RWPE2 (cell line): ENCODE measurements around the gene S100A4.
"Not testable (repeated sequence)": the region's sequence is repeated elsewhere in the genome, so short reads cannot be mapped to it uniquely, and the experiment has no call there.

Experiments used
- ATAC-seq: fragments of 200-7000 bp; cut with Tn5 transposase; 3 replicates; pipeline ENCODE4 v1.9.1; 2021; ENCODE audit warnings: low read depth
- DNase-seq: peaks from one replicate; pipeline ENCODE4 v3.0.0-alpha.2; 2020; ENCODE audit warnings: low spot score
- H3K27ac ChIP-seq: fragments of 450-650 bp; 2 replicates; pipeline ENCODE4 v1.5.1; 2017; ENCODE audit warnings: mild to moderate bottlenecking; ENCODE audit not compliant: poor library complexity, severe bottlenecking
- H3K27me3 ChIP-seq: fragments of 250-450 bp; sonication (Bioruptor Pico); 2 replicates; pipeline ENCODE4 v1.5.1; 2021; ENCODE audit warnings: mild to moderate bottlenecking, moderate library complexity; ENCODE audit not compliant: insufficient read depth, poor library complexity, severe bottlenecking
- H3K36me3 ChIP-seq: fragments of 250-450 bp; sonication (Bioruptor Pico); 2 replicates; pipeline ENCODE4 v1.5.1; 2020; ENCODE audit warnings: low read depth, mild to moderate bottlenecking, moderate library complexity
- H3K4me1 ChIP-seq: fragments of 250-450 bp; sonication (Bioruptor Pico); 2 replicates; pipeline ENCODE4 v1.5.1; 2021; ENCODE audit warnings: mild to moderate bottlenecking, moderate library complexity; ENCODE audit not compliant: insufficient read depth, poor library complexity, severe bottlenecking
- H3K4me3 ChIP-seq: fragments of 250-450 bp; sonication (Bioruptor Pico); 2 replicates; pipeline ENCODE4 v1.5.1; 2021; ENCODE audit warnings: mild to moderate bottlenecking, moderate library complexity; ENCODE audit not compliant: severe bottlenecking
- H3K9me3 ChIP-seq: fragments of 250-450 bp; sonication (Bioruptor Pico); 2 replicates; pipeline ENCODE4 v1.5.1; 2021; ENCODE audit warnings: mild to moderate bottlenecking, moderate library complexity; ENCODE audit not compliant: severe bottlenecking
- CTCF ChIP-seq: fragments of 450-650 bp; IDR thresholded peaks from one replicate; pipeline ENCODE4 v1.5.1; 2017; ENCODE audit warnings: mild to moderate bottlenecking, moderate library complexity; ENCODE audit not compliant: poor library complexity, severe bottlenecking

S100A4 gene

GRCh38 chr1:153545067-153546055 is at the start of gene S100A4:
Gene S100A4 (minus strand): TSS chr1:153545806. CDS start chr1:153544794, 1,012 bp downstream.
- Histone ChIP-seq H3K36me3 (peaks cover 19% of the 10 kb centered on the region; the same call in 1 of the 2 replicates), H3K27ac (peak within 1 kb of the TSS; percentile 71), H3K4me3 (no peak within 1 kb of the TSS), H3K9me3 (no peaks in the 10 kb centered on the region), H3K27me3 (no peaks in the 10 kb centered on the region), H3K4me1 (peaks cover 28% of the 10 kb centered on the region)
- no peak for TF ChIP-seq CTCF
- ATAC-seq, result peak; percentile 70
- DNase-seq, result peak; percentile 92

DNA sequence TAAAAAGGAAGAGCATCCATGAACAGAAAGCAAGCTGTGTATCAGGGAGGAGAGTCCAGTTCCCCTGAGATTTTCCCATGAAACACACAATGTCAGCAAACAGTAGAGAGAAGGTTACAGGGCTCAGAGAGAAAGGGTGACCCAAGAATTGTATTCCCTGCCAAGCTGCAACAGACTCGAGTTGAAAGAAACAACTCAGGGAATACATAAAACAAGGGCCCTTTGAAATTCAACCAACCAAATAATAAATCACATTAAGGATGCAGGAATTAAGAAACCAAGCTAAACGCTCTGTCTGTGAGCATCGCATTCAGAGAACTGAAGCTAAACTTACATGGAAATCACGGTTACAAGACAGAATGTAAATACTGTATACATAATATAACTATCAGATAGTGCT is 47.1 kb upstream of the S100A4 start:
- DNase-seq, result no peak
- H3K4me1 ChIP-seq, result no peaks in the 10 kb centered on the region
- H3K4me3 ChIP-seq, result no peak overlapping the region
- no peaks in the 10 kb centered on the region for H3K9me3 ChIP-seq
- H3K36me3 ChIP-seq, result no peaks in the 10 kb centered on the region
- no peak overlapping the region for H3K27ac ChIP-seq
- no peaks in the 10 kb centered on the region for H3K27me3 ChIP-seq
- ATAC-seq, result no peak
- no peak for TF ChIP-seq CTCF

- Histone ChIP-seq H3K4me3 (no peak overlapping the region), H3K9me3 (no peaks in the 10 kb centered on the region), H3K27ac (no peak overlapping the region), H3K27me3 (no peaks in the 10 kb centered on the region), H3K36me3 (no peaks in the 10 kb centered on the region), H3K4me1 (peaks cover 3% of the 10 kb centered on the region)
- TF ChIP-seq CTCF, result no peak
- no peak for ATAC-seq
- DNase-seq, result no peak
Measured at GRCh38 chr1:153588482-153588881, 42.9 kb upstream of the S100A4 start.

GRCh38 chr1:153588033-153588432 is 42.4 kb upstream of the S100A4 start:
- not testable (repeated sequence) for H3K27me3 ChIP-seq, H3K27ac ChIP-seq, H3K36me3 ChIP-seq, DNase-seq, ATAC-seq, H3K9me3 ChIP-seq, H3K4me1 ChIP-seq, H3K4me3 ChIP-seq

DNA sequence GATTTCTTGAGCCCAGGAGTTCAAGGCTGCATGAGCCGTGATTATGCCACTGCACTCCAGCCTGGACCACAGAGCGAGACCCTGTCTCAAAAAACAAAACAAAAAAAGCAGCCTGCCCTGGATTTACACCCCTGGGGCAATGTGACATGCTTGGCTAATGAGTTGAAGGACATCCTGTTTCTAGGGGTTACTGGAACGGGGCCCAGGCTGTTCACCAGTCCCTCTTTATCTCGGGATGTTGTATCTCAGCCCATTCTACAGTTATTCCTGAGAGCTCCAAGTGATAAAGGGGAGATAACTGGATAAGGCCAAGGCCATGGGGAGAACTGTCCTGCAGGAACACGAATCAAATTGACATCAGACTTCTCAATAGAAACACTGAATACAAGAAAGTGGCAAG is 41.7 kb upstream of the S100A4 start:
- DNase-seq, result no peak
- no peak for TF ChIP-seq CTCF
- Histone ChIP-seq H3K4me3 (no peak overlapping the region), H3K27me3 (no peaks in the 10 kb centered on the region), H3K4me1 (peaks cover 3% of the 10 kb centered on the region), H3K9me3 (no peaks in the 10 kb centered on the region), H3K36me3 (no peaks in the 10 kb centered on the region), H3K27ac (no peak overlapping the region)
- no peak for ATAC-seq
